Measurements from ENCODE around the gene BLM.

Gene BLM

GRCh38 chr15:90691982-90692773 lies 25.0 kb upstream of the BLM start:
- DNase-seq (ENCODE audit: low read depth) = no peak

DNA sequence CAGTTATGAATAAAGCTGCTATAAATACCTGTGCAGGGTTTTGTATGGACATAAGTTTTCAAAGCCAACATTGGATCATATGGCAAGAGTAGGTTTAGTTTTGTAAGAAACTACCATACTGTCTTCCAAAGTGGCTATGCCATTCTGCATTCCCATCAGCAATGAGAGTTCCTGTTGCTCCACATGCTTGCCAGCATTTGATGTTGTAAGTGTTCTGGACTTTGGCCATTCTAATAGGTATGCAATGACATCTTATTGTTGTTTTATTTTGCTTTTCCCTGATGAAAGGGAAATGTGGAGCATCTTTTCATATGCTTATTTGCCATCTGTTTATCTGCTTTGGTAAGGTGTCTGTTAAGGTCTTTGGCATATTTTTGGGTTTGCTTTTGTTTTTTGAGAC lies 22.2 kb upstream of the BLM start:
- no peak for DNase-seq (ENCODE audit: low read depth)

DNA sequence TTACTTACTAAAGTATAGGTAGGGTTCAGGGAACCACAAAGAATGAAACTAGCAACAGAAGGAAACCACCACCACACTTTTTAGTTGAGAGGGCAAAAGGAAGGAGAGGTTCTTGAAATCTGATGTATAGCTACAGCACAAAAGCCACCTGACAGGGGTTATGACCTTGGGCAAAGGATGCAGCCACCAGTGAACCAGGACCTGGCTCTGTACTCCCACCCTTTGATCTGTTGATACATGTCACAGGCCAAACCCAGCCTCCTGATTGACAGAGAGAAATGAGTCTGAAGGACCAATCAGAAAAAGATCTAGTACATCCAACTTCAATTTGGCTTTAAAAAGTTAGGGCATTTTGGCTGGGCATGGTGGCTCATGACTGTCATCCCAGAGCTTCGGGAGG lies 20.0 kb upstream of the BLM start:
- DNase-seq (ENCODE audit: low read depth) = no peak

- DNase-seq (ENCODE audit: low read depth) = no peak
Measured at GRCh38 chr15:90698629-90699028, 18.5 kb upstream of the BLM start.

DNA sequence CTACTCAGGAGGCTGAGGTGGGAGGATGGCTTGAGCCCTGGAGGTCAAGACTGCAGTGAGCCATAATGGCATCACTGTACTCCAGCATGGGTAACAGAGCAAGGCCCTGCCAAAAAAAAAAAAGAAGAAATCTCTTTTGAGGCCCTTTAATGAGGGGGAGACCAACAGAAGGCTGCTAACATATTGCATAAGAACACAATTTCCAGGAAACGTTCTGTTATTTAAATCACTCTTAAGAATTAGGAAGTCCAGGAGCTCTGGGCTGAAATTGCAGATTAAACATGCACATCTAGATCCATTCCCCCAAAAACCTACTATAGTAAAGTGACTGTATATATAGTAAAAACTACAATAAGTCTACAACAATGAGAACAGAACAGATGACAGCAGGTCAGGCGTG lies 16.1 kb upstream of the BLM start:
- no peak for DNase-seq (ENCODE audit: low read depth)

DNA sequence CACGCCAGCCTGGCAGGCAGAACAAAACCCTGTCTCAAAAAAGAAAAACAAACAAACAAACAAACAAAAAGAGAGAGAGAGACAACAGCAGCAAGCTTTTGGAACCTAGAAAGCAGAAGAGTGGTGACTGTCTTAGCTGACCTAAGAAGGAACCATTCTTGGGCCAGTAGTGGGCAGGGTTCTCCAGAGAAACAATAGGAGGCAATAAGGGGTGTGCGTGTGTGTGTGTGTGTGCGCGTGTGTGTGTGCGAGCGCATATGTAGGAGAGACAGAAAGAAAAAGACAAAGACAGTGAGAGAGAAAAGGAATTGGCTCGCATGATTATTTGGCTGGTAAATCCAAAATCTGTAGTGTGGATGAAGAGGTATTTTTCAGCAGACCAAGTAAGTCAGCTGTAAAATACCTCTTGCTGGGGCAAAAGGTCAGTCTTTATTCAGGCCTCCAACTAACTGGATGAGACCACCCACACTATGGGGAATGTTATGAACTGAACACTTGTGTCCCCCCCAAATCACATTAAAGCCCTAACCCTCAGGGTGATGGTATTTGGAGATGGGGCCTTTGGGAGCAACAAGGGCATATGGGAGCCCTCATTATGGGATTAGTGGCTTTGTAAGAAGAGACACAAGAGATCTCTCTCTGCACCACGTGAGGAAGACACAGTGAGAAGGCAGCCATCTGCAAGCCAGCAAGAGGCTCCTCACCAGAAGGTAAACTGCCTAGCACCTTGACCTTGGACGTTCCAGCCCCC lies 15.1 kb upstream of the BLM start:
- DNase-seq (ENCODE audit: low read depth) = no peak

GRCh38 chr15:90703455-90703854 lies 13.7 kb upstream of the BLM start:
- DNase-seq (ENCODE audit: low read depth) = no peak

DNA sequence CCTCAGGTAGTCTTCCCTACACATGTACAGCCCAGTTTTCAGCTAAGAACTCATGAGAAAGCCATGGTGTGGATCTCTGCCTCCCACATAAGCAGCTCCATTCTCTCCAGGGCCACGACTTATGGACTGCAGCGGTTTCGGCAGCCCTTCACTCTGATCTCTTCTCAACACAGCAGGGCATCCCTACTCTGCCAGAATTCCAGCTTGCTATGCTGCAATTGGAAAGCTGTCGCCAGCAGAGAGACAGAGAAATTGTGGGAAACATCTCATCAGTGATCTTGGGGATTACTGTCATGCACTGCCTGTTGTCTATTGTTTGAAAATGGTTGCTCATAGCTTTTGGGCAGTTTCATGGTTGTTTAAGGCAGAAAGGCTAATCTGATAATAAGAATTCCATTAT lies 11.9 kb upstream of the BLM start:
- DNase-seq (ENCODE audit: low read depth) = no peak

DNA sequence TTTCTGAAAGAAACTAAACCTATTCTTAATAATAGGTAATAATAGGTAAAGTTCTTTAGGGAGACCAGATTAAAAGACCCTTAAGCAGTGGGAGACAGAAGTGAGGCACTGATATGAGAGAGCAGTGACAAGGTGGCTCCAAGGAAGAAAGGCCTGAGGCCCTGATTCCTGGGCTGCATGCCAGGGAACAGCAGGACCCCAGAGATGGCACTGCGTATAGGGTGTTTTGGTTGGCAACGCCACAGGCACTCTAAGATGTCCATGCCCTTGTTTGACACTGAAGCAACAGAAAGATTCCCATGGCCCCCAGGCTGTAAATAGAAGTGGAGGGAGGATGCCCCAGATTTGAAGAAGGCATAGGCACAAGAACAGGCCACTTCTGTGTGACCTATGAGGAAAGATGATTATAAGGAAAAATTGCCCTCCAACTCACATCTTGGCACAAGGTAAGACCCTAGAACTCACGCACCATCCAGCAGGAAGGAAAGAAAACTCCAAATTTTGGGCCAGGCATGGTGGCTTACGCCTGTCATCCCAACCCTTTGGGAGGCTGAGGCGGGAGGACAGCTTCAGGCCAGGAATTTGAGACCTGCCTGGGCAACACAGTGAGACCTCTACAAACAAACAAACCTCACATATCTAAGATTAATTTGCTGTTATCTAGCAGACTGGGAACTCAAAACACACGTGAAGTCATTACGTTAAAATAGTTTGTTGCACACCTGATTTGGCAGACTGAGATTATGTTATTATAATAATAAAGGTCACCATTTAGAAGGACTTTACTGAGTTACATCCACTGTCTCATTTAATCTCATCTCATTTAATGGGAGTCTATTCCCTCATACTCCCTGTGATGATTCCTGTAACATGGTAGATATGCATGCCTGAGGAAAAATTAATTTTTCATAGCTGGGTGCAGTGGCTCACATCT lies 10.5 kb upstream of the BLM start:
- DNase-seq (ENCODE audit: low read depth) = no peak

DNA sequence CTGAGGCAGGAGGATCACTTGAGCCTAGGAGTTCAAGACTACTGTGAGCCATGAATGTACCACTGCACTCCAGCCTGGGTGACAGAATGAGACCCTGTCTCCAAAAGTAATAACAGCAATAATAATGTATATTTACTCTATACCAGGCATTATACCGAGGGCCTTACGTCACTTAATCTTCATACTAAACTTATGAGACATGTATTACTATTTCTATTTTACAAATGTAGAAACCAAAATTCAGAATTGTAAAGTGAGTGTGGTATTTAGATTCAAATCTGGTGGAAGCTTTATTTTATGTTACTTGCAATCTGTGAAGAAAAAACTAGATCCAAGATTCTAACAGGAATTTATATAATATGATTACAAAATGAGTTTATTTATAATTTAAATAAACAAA lies 9.7 kb upstream of the BLM start:
- DNase-seq (ENCODE audit: low read depth) = no peak

GRCh38 chr15:90708516-90708915 lies 8.6 kb upstream of the BLM start:
- DNase-seq (ENCODE audit: low read depth) = no peak

DNA sequence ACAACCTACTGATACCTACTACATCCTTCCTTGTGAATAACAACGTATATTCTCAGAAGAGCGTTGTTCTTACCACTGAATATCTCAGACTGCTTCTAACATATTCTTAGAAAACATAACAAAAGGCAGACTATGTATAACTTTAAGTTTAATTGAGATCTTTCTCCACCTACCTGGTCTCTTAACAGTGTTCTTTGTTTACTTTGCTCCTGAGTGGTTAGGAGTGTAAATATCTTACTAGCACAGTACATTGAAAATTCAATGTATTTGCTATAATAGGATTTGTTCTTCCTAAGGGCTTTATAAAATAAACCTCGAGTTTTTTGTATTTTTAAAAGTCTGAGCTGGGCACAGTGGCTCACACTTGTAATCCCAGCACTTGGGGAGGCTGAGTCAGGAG lies 7.9 kb upstream of the BLM start:
- DNase-seq (ENCODE audit: low read depth) = no peak

DNA sequence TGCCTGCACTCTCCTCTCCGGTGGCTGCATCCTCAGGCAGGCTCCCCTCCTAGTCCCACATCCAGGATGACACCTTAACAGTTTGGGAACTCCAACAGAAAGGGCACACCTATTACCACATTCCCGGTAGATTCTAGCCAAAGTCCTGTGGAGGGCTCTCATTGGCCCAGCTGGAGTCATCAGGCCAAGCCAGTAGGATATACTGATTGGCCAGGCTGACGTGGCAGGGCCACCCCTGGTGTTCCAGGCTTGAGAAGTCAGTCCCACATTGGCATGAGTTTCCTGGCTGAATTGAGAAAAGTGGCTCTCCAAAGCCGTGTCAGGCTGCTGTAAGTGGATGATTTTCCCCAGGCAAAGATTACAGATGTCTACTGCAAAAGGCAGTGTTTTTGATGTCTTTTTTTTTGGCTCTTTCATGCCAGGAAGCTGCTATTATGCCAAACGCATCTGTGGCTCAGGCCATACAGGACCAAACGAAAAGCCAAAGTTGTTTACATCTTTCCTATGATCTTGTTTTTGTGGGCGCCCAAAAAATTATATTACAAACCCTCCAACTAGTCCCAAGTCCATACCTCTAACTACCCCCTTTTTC lies 6.6 kb upstream of the BLM start:
- no peak for DNase-seq (ENCODE audit: low read depth)

DNA sequence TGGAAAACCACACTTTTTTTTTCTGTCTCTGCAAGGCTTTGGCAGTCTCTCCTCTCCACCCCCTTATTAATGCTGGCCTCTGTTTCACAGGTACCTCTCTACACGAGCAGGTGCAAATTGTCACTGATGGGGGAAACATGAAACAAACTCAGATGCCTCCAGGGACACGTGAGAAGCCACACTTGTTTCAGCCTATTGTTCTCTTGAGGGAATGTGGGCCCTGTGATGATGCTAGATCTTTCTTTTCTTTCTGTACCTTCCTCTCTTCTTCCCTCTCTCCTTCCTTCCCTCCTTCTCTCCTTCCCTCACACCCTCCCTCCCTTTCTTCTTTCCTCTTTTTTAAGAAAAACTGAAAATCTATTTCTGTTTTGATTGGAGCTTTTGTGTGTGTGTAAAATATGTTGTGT lies 5.7 kb upstream of the BLM start:
- no peak for DNase-seq (ENCODE audit: low read depth)

GRCh38 chr15:90711842-90712241 lies 5.3 kb upstream of the BLM start:
- no peak for DNase-seq (ENCODE audit: low read depth)

- no peak for DNase-seq (ENCODE audit: low read depth)
Measured at GRCh38 chr15:90713081-90713480, 4.1 kb upstream of the BLM start.

GRCh38 chr15:90716317-90716975 lies 700 bp upstream of the BLM start:
- no peak for DNase-seq (ENCODE audit: low read depth)

- DNase-seq (ENCODE audit: low read depth) = no peak
Measured at GRCh38 chr15:90718232-90718631, 1.1 kb downstream of the BLM start.

GRCh38 chr15:90720131-90720530 lies 3.0 kb downstream of the BLM start:
- no peak for DNase-seq (ENCODE audit: low read depth)

- no peak for DNase-seq (ENCODE audit: low read depth)
Measured at GRCh38 chr15:90729261-90729660, 12.1 kb downstream of the BLM start.

DNA sequence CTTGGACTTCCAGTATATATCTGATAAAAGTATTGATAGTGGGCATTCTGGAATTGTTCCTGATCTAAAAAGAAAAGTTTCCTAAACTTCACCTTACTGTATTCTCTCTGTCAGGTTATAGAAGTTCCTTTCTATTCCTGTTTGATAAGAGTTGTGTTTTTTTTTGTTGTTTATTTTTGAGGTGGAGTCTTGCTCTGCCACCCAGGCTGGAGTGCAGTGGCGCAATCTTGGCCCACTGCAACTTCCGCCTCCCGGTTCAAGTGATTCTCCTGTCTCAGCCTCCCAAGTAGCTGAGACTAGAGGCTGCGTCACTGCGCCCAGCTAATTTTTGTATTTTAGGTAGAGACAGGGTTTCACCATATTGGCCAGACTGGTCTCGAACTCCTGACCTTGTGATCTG lies 13.1 kb downstream of the BLM start:
- no peak for DNase-seq (ENCODE audit: low read depth)

- no peak for DNase-seq (ENCODE audit: low read depth)
Measured at GRCh38 chr15:90735923-90736322, 18.8 kb downstream of the BLM start.

Data from GM04503 (cell line).